Astrocyte (in vitro differentiated cells and primary cell): ENCODE data around the gene CCR8.

ENCODE experiments used
- EZH2 ChIP-seq: IDR thresholded peaks from 2 replicates; pipeline ENCODE4 v1.6.1; 2012; ENCODE audit warnings: mild to moderate bottlenecking, low read length, inconsistent platforms; ENCODE audit not compliant: insufficient read depth
- TF ChIP-seq, protein P1 (sequence below): IDR thresholded peaks from 2 replicates; pipeline ENCODE4 v1.5.1; 2011; ENCODE audit warnings: low read depth, mild to moderate bottlenecking, inconsistent platforms, low read length, moderate library complexity; ENCODE audit not compliant: insufficient read depth

DNA sequence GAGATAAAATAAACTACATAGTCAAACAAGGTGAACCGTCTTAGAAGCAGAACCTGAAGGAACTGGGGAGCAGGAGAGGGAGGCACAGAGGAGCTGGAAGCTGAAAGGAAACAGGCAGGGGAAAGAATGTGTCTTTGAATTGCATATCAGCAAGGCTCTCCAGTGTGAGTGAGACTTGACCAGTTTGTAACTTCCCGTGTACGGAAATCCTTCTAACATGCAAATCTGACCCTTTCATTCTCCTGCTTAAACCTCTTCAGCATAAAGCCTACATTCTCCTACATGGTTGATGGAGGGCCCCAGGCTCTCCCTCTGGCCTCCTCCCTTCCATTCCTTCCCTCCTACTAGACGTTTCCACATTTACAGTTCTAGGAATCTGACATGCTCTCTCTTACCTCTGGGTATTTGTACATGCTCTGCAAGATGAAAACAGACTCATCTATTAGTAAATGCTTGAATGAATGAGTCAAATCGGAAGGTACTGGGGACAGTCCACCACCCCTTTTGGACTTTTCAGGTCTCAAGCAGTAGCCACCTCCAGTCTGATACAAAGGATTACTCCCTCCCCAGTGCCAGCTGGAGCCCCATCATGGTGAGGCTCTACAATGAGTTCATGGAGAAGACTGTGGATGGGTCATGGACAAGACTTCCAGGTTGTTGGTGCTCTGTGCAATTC is 47.6 kb downstream of the CCR8 start:
- TF ChIP-seq, protein P1, sequence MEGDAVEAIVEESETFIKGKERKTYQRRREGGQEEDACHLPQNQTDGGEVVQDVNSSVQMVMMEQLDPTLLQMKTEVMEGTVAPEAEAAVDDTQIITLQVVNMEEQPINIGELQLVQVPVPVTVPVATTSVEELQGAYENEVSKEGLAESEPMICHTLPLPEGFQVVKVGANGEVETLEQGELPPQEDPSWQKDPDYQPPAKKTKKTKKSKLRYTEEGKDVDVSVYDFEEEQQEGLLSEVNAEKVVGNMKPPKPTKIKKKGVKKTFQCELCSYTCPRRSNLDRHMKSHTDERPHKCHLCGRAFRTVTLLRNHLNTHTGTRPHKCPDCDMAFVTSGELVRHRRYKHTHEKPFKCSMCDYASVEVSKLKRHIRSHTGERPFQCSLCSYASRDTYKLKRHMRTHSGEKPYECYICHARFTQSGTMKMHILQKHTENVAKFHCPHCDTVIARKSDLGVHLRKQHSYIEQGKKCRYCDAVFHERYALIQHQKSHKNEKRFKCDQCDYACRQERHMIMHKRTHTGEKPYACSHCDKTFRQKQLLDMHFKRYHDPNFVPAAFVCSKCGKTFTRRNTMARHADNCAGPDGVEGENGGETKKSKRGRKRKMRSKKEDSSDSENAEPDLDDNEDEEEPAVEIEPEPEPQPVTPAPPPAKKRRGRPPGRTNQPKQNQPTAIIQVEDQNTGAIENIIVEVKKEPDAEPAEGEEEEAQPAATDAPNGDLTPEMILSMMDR, result no peak
- TF ChIP-seq EZH2, result no peak
